K562 (cell line): ENCODE data around the gene ASXL2.

Source experiments
- FOXA3 ChIP-seq, 2 experiments: fragments of 450-650 bp in 1 of 2; sonication (generic) in 1 of 2; formaldehyde crosslinking; IDR thresholded peaks in 1 of 2; conservative IDR thresholded peaks in 1 of 2; 2 replicates each; pipeline versions ENCODE4 v1.4.0 to v1.8.0; 2020 to 2022; ENCODE audit warnings: mild to moderate bottlenecking in 2 of 2, missing genetic modification reagents in 1 of 2
- SMC3 ChIP-seq: conservative IDR thresholded peaks from 2 replicates; pipeline ENCODE4 v1.6.1; 2011; ENCODE audit warnings: low read depth, low read length, improper control_type of control experiment; ENCODE audit not compliant: insufficient read depth
- TCF7 ChIP-seq: sonication (generic); IDR thresholded peaks from 2 replicates; pipeline ENCODE4 v1.6.1; 2016; ENCODE audit warnings: antibody characterized with exemption, borderline replicate concordance

GRCh38 chr2:25920786-25921415 is 42.6 kb upstream of the ASXL2 start:
- TF ChIP-seq FOXA3 (CRISPR knock-in tag; conservative IDR thresholded peaks at IDR 0.05 in 1 of 2, IDR thresholded peaks at IDR 0.05 in 1 of 2) (no peak), TCF7 (no peak), SMC3 (no peak)
